GM12878 (cell line): ENCODE data around the gene RAB8A. TPM values are rescaled to one million over a fixed set of nuclear protein-coding genes. Genes with fewer than 3 reads are reported as not detected.
A peak's percentile ranks its signal among the peaks of the same experiment; 100 is the strongest.

Experiments used
- ATAC-seq: fragments of 200-7000 bp; cut with Tn5 transposase; 3 replicates; pipeline ENCODE4 v1.9.1; 2020; ENCODE audit warnings: mild to moderate bottlenecking, moderate library complexity
- BruUV-seq: library from RNA; stranded (reverse); fragments of 400-500 nt; replicated peaks from 2 replicates; lab custom pipeline; 2021; lab: Mats Ljungman, UMichigan
- CTCF ChIA-PET: fragments of 300-600 bp; sonication (Branson Sonifier 250); formaldehyde crosslinking; extraction: SDS; loops from one replicate; lab custom pipeline; 2021; ENCODE audit warnings: inconsistent platforms; lab: Yijun Ruan, JAX
- POLR2A ChIA-PET: fragments of 350-600 bp; formaldehyde crosslinking; extraction: SDS; loops from one replicate; lab custom pipeline; 2021; ENCODE audit warnings: inconsistent platforms; lab: Charles Lee
- RAD21 ChIA-PET: fragments of 300-600 bp; sonication (Branson Sonifier 250); formaldehyde crosslinking; loops from one replicate; lab custom pipeline; 2023; ENCODE audit warnings: antibody characterized with exemption; ENCODE audit not compliant: unreplicated experiment; lab: Charles Lee
- SMC1A ChIA-PET: fragments of 300-600 bp; sonication (Branson Sonifier 250); formaldehyde crosslinking; loops from one replicate; lab custom pipeline; 2023; ENCODE audit not compliant: unreplicated experiment, uncharacterized antibody; lab: Charles Lee
- DNase-seq: peaks from one replicate; pipeline ENCODE4 v3.0.0-alpha.2; 2011; ENCODE audit warnings: low read depth, low spot score
- FAIRE-seq: peaks from 3 replicates; lab custom pipeline; 2011; peaks lifted over from hg19 to GRCh38; lab: Jason Lieb, UNC
- H2AFZ ChIP-seq: 2 replicates; pipeline ENCODE4 v1.6.0; 2011; ENCODE audit warnings: low read depth, low read length, control low read depth; ENCODE audit not compliant: control insufficient read depth
- H3K27ac ChIP-seq: 2 replicates; pipeline ENCODE4 v1.5.1; 2011; ENCODE audit warnings: control low read depth; ENCODE audit not compliant: control insufficient read depth, insufficient read depth
- H3K27me3 ChIP-seq, 2 experiments: replicated peaks in 1 of 2; 2 replicates each; pipeline versions ENCODE4 v1.6.0 to v1.6.1; 2011; ENCODE audit warnings: low read length in 1 of 2; ENCODE audit not compliant: control insufficient read depth in 2 of 2, insufficient read depth in 2 of 2
- H3K36me3 ChIP-seq, 2 experiments: 2 replicates each; pipeline ENCODE4 v1.5.1; 2011; ENCODE audit warnings: low read length in 1 of 2; ENCODE audit not compliant: control insufficient read depth in 2 of 2, insufficient read depth in 2 of 2
- H3K4me1 ChIP-seq: 2 replicates; pipeline ENCODE4 v1.6.1; 2011; ENCODE audit warnings: mild to moderate bottlenecking, low read length, moderate library complexity, mixed read lengths; ENCODE audit not compliant: control insufficient read depth, insufficient read depth
- H3K4me2 ChIP-seq: 2 replicates; pipeline ENCODE4 v1.6.0; 2011; ENCODE audit warnings: control low read depth; ENCODE audit not compliant: control insufficient read depth, insufficient read depth
- H3K4me3 ChIP-seq: fragments of 200-600 bp; sonication (generic); 2 replicates; pipeline ENCODE4 v1.5.1; 2016
- H3K79me2 ChIP-seq: 2 replicates; pipeline ENCODE4 v1.6.0; 2011; ENCODE audit warnings: low read length; ENCODE audit not compliant: control insufficient read depth, insufficient read depth
- H3K9ac ChIP-seq: 2 replicates; pipeline ENCODE4 v1.8.0; 2011; ENCODE audit warnings: low read length, control low read depth, mixed read lengths; ENCODE audit not compliant: control insufficient read depth, insufficient read depth
- H3K9me3 ChIP-seq: replicated peaks from 3 replicates; pipeline ENCODE4 v1.5.1; 2011; ENCODE audit warnings: mild to moderate bottlenecking, low read length; ENCODE audit not compliant: control insufficient read depth, insufficient read depth
- H4K20me1 ChIP-seq: 2 replicates; pipeline ENCODE4 v1.6.0; 2011; ENCODE audit not compliant: control insufficient read depth, insufficient read depth
- ATF2 ChIP-seq: IDR thresholded peaks from 2 replicates; pipeline ENCODE4 v1.6.1; 2012; ENCODE audit warnings: low read length, inconsistent platforms
- EGR1 ChIP-seq, 2 experiments: IDR thresholded peaks; 1 replicate in 1 of 2; 2 replicates in 1 of 2; pipeline ENCODE4 v1.6.1; 2011 to 2012; ENCODE audit warnings: low read depth in 2 of 2, low read length in 2 of 2, borderline replicate concordance in 1 of 2, mild to moderate bottlenecking in 1 of 2, moderate library complexity in 1 of 2
- HSF1 ChIP-seq: fragments of 150-350 bp; IDR thresholded peaks from 2 replicates; pipeline ENCODE4 v1.6.1; 2014; ENCODE audit warnings: mild to moderate bottlenecking, low read depth, low read length
- LARP7 ChIP-seq: fragments of 450-650 bp; IDR thresholded peaks from 2 replicates; pipeline ENCODE4 v1.6.1; 2017; ENCODE audit warnings: mild to moderate bottlenecking
- MAX ChIP-seq: IDR thresholded peaks from 2 replicates; pipeline ENCODE4 v1.6.1; 2012; ENCODE audit warnings: low read depth, low read length, improper control_type of control experiment
- MYB ChIP-seq: fragments of 150-350 bp; IDR thresholded peaks from 2 replicates; pipeline ENCODE4 v1.6.1; 2014; ENCODE audit warnings: mild to moderate bottlenecking, low read depth, low read length, borderline replicate concordance
- NFYA ChIP-seq: IDR thresholded peaks from 2 replicates; pipeline ENCODE4 v1.6.1; 2011; ENCODE audit warnings: low read depth, mild to moderate bottlenecking, low read length, improper control_type of control experiment, borderline replicate concordance
- NRF1 ChIP-seq: conservative IDR thresholded peaks from 2 replicates; pipeline ENCODE4 v1.6.1; 2011; ENCODE audit warnings: mild to moderate bottlenecking, low read depth, low read length, improper control_type of control experiment
- SREBF2 ChIP-seq: IDR thresholded peaks from 2 replicates; pipeline ENCODE4 v1.6.1; 2012; ENCODE audit warnings: mild to moderate bottlenecking, low read length
- SUPT20H ChIP-seq: IDR thresholded peaks from 2 replicates; pipeline ENCODE4 v1.6.1; 2011; ENCODE audit warnings: low read depth, mild to moderate bottlenecking, low read length, moderate library complexity, borderline replicate concordance; ENCODE audit not compliant: control insufficient read depth
- ZBTB33 ChIP-seq: fragments of 450-650 bp; IDR thresholded peaks from 2 replicates; pipeline ENCODE4 v1.6.1; 2017; ENCODE audit warnings: mild to moderate bottlenecking
- WGBS: methylation state at CpG from one replicate; pipeline ENCODE4 v1.1.6; 2016; ENCODE audit warnings: low lambda C conversion rate; ENCODE audit not compliant: insufficient replicate concordance, insufficient coverage; ENCODE audit errors: missing lambda C conversion rate; 5-methylcytosine and 5-hydroxymethylcytosine counted together
- in situ Hi-C: fragments of 300-500 bp; cut with MboI; formaldehyde crosslinking; loops from 9 replicates; pipeline ENCODE4 v1.14.3; 2018; ENCODE audit warnings: mixed read lengths
- intact Hi-C: fragments of 100-400 bp; cut with micrococcal nuclease; formaldehyde crosslinking; loops from one replicate; pipeline ENCODE4 v1.14.2; 2022; ENCODE audit not compliant: unreplicated experiment
- polyA plus RNA-seq, 11 experiments: library from polyadenylated mRNA; depleted of rRNA in 4 of 11; unstranded in 6 of 11; stranded (reverse) in 5 of 11; fragments of >200 nt; fragmentation: Nextera tagmentation in 4 of 11; fragmentation: Illumina TruSeq in 1 of 11; extraction: Ambion mirVana in 4 of 11; extraction: Trizol in 1 of 11; gene quantifications; 1 replicate in 1 of 11; 2 replicates in 10 of 11; pipeline versions ENCODE4 v1.2.1 to v1.2.3, GENCODE V29; 2011 to 2016; ENCODE audit warnings: inconsistent platforms in 2 of 11, missing spikeins in 2 of 11, low read depth in 1 of 11
- total RNA-seq, 4 experiments: library from RNA; depleted of rRNA in 3 of 4; stranded (reverse); fragments of >200 nt in 3 of 4; fragmentation: Illumina TruSeq in 1 of 4; extraction: Trizol in 1 of 4; gene quantifications; 2 replicates each; pipeline versions ENCODE4 v1.2.1 to v1.2.3, GENCODE V29; 2013 to 2021

The RAB8A gene
- total and polyA plus RNA-seq, 10 of the 15 experiments (the other 5 are each of a cell fraction or from before 2014, with no cell fraction given), result 23.9 to 314 (median 185) TPM

- H3K4me2 ChIP-seq, result peak overlapping the region; percentile 94
- no peaks in the 10 kb centered on the region for H3K36me3 ChIP-seq
- no peaks in the 10 kb centered on the region for H4K20me1 ChIP-seq
- DNase-seq, result no peak
- no peak for ATAC-seq
- H2AFZ ChIP-seq, result no peak overlapping the region
- ChIA-PET SMC1A (interaction anchor here (1.1 to 4.0 kb wide), 7 partner anchors 8 to 110 kb away, joined by 3 to 13 read pairs (median 3); partner anchors contain the start of genes FAM32A and HSH2D), POLR2A (interaction anchor here (0.6 to 4.1 kb wide), 9 partner anchors 36 to 123 kb away, joined by 3 to 36 read pairs (median 4); partner anchors contain the start of genes AP1M1, FAM32A and HSH2D), RAD21 (interaction anchor here (1.3 to 1.8 kb wide), 3 partner anchors 21 to 110 kb away, joined by 3 to 7 read pairs (median 4); partner anchors contain the start of gene FAM32A), CTCF (interaction anchor here (0.5 to 6.8 kb wide), 12 partner anchors 10 to 445 kb away, joined by 3 to 45 read pairs (median 4); partner anchors contain the start of gene FAM32A)
- FAIRE-seq, result no peak
- no peaks in the 10 kb centered on the region for H3K27me3 ChIP-seq
- peaks cover 47% of the 10 kb centered on the region for H3K79me2 ChIP-seq
- H3K4me3 ChIP-seq, result peak overlapping the region; percentile 87
- peak overlapping the region; percentile 97 for H3K27ac ChIP-seq
- H3K9ac ChIP-seq, result peak overlapping the region; percentile 96; the same call in 1 of the 2 replicates
- H3K4me1 ChIP-seq, result peaks cover 15% of the 10 kb centered on the region
- 88% methylated on average over 10 of the region's 10 CpGs for WGBS
- no peaks in the 10 kb centered on the region for H3K9me3 ChIP-seq
- intact Hi-C loops, result loop anchor here (5.0 kb wide), 2 partner anchors 373 to 513 kb away; no protein-coding TSS in a partner anchor
- no TSS peak for BruUV-seq
- in situ Hi-C loops, result no loop called here
- TF ChIP-seq MAX, result no peak
- TF ChIP-seq ATF2, result no peak
- no peak for TF ChIP-seq NFYA
- no peak for TF ChIP-seq MYB
- no peak for TF ChIP-seq ZBTB33
- no peak for TF ChIP-seq EGR1 (IDR thresholded peaks at IDR 0.05; ENCODE audit: borderline replicate concordance in 1 of 2, low read depth in 2 of 2, low read length in 2 of 2)
- TF ChIP-seq SUPT20H, result no peak
- no peak for TF ChIP-seq NRF1
- TF ChIP-seq HSF1, result no peak
- no peak for TF ChIP-seq SREBF2
- TF ChIP-seq LARP7, result no peak
- TF ChIP-seq, all 136 proteins: peak for 0
Measured at GRCh38 chr19:16074488-16075365, 37.0 kb upstream of the RAB8A start.
